Measurements from ENCODE around the gene AP2A2.
"Not testable (repeated sequence)": the region's sequence is repeated elsewhere in the genome, so short reads cannot be mapped to it uniquely, and the experiment has no call there.

AP2A2 gene

DNA sequence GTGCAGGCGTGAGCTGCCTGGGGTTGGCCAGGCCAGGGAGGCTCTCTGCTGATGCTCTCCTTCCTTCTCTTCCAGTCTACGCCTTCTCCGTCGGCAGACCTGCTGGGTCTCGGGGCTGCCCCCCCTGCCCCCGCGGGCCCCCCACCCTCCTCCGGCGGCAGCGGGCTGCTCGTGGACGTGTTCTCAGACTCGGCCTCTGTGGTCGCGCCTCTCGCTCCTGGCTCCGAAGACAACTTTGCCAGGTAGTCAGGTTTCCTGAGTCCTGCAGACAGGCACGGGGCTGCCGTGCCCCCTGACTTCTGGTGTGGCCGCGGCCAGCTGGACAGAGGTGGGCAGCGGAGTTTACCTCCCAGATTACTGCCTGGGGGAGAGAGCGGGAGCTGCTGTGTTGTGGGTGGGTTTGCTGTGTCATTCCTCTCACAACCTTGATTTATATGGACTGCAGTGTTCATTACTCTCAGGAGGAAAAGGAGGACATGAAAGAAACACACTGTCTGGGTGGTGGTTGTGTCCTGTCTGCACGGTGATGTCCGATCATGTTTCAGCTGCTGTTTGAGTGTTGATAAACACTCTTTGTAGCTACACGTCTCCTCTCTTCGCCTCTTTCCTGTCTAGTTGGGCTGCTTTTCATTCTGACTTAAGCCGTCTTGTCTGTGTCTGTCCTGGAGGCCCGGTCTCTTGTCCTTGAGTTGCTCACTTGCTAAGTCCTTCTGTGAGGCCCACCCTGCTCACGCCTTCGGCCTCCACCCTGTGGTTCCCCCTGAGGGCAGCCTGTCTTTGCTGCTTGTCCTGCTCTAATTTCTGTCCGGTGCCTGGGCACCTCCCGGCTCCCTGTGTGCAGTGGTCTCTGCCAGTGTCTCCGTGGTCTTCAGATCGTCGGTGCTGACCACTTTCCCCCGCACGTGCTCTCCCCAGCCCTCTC, 74.9 kb downstream of the AP2A2 start:
- DNase-seq, result no peak

GRCh38 chr11:1001617-1002405, 76.1 kb downstream of the AP2A2 start:
- DNase-seq, result no peak

DNA sequence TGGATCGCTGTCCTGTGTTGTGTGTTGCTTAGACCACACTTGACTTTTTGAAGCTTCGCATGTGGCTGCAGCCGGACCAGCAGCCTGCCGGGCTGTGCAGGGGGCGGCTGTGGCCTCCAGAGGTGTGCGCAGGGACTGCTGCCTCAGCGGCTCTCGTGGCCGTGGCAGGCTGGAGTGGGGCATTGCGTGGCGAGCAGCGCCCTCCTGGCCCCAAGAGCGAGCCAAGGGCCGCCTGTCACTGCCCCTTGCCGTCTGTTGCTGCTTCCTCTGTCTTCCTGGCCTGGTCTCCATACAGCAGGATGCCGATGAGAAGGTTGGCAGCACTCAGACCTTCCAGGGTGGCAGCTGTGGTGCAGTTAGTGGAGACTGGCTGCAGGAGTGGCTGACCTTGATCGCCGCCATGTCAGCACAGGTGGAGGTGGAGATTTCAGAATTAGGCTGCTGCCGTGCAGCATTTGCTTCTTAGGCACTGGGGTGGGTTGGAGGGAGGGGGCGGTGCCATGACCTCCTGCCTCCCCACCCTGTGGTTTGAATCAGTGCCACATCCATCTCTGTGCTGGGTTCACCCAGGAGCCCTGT, 76.8 kb downstream of the AP2A2 start:
- DNase-seq, result no peak

- DNase-seq, result no peak
Observed at GRCh38 chr11:1003159-1003558, 77.5 kb downstream of the AP2A2 start.

- DNase-seq, result peak; percentile 81
Observed at GRCh38 chr11:1005928-1006327, 80.3 kb downstream of the AP2A2 start.

DNA sequence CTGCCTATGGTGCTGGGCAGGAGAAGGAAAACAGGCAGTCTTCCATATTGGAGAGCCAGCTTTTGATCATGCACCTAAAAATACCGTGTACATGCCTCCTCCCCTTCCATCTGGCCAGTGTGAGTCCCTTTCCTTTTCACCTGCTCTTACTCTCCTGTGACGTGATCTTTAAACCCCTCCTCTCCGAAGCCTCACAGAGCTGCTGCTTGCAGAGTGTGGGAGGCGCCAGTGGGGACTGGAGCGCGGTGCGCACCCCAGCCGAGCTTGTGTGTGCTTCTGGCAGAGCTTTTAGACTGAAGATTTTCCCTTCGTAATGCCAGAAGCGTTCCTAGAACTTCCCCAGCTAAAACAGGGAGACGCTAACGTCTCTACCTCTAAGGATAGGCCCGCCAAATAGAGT, 81.1 kb downstream of the AP2A2 start:
- DNase-seq, result peak; percentile 1

- DNase-seq, result no peak
Observed at GRCh38 chr11:1007279-1007678, 81.6 kb downstream of the AP2A2 start.

GRCh38 chr11:1008001-1008802, 82.5 kb downstream of the AP2A2 start:
- DNase-seq, result no peak

GRCh38 chr11:1008803-1009145, 83.1 kb downstream of the AP2A2 start:
- no peak for DNase-seq

GRCh38 chr11:1009371-1009770, 83.7 kb downstream of the AP2A2 start:
- DNase-seq, result no peak

GRCh38 chr11:1009991-1010390, 84.3 kb downstream of the AP2A2 start:
- DNase-seq, result no peak

GRCh38 chr11:1010551-1011319, 85.1 kb downstream of the AP2A2 start:
- DNase-seq, result no peak

DNA sequence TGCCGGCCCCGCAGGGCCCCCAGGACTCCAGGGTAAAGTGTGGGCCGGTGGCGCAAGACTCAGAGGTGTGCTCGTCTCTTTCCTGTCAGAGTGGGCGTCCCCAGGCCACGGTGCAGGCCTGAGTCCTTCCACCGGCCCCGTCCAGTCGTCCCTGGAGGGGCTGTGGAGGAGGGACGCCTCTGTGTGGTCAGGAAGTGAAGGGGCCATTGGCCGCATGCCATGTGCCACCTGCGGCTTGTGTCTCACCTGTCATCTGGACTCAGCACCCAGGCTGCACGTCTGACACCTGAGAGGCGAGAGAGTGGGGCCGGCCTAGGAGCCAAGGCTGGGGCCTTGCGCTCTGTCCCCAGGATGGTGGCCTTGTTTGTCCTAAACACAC, 85.6 kb downstream of the AP2A2 start:
- DNase-seq, result no peak

DNA sequence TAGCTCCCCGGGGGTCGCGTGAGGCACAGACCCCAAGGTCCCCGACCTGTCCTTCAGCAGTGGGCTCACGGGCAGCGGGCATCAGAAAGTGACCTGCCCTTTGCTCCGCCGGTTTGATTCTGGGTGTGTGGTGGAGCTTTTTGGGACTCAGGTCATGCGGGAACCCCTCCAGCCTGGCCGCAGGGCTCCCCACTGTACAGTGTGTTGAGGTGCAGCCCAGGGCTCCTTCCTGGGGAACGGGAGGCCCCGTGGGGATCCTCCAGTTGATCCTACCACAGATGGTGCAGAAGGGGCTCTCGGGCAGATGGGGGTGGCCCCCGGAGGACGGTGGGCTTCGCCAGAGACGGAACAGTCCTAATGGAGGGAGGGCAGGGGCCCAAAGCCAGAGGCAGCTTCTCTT, 86.6 kb downstream of the AP2A2 start:
- DNase-seq, result no peak

GRCh38 chr11:1012740-1013630, 87.3 kb downstream of the AP2A2 start:
- DNase-seq, result no peak

DNA sequence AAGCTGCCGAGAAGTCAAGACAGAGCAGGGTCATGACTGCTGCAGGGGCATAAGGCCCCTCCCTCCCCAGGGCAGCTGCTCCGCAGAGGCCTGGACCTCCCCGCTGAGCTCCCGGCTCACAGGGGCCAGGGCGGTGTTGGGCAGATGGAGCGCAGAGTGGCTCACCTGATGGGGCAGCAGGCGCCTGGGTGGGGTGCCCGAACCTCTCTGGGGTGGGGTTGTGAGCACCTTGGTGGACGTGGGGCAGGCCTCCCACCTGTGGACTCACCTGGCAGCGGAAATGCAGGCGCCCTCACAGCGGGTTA, 87.9 kb downstream of the AP2A2 start:
- DNase-seq, result no peak

GRCh38 chr11:1014276-1014675, 88.6 kb downstream of the AP2A2 start:
- DNase-seq, result no peak

- DNase-seq, result no peak
Observed at GRCh38 chr11:1015064-1015463, 89.4 kb downstream of the AP2A2 start.

DNA sequence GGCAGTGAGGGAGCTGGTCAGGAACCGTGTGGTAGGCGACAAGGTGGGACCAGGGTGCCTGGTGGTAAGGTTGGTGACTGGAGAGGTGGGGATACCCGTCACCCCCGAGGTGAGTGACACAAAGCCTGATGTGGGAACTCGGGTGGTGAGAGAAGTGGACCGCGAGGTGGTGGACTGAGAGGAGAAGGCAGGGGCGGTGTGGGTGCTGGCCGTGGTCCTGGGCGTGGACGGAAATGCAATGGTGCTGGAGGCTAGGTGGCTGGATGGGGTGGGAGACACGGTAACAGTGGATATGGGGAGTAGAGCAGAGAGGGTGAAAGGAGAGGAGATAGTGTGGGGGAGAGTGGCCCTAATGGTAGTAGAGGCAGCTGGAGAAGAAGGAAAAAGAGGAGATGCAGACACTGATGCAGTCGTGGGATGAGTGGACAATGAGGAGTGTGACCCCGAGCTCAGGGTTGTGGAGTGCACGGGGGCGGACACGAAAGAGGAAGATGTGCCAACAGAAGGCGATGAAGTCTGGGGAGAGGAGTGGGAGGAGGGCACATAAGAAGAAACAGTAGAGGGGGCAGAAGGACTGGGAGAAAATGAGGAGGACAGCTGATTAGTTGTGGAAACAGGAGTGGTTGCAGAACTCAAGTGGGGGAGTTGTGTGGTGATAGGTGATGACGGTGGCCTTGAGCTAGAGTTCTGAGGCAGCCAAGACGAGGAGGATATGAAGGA, 90.3 kb downstream of the AP2A2 start:
- DNase-seq, result no peak

DNA sequence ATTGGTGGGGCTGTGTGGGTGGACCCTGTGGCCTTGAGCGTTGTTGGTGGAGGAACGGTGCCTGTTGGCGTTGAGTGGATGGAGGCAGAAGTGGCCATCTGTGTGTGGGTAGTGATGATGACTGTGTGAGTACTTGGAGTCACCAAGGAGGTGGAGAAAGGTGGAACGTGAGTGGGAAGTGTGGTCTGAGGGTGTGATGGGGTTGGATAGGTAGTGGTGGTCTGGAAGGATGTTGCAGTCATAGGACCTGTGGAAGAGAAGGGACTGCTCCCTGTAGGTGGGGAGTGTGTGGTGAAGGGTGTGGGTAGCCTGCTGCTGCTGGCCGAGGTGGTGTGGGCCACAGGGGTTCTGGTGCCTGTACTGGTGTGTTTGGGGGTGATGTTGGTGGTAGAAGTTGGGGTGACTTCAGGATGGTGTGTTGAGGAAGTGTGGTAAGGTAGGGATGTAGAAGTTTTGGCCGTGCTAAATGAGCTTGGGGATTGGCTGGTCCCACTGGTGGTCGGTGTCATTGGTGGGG, 91.0 kb downstream of the AP2A2 start:
- not testable (repeated sequence) for DNase-seq

Data from DMS153 (cell line).